Measurements from ENCODE around the gene C11orf91.
"Not testable (repeated sequence)": the region's sequence is repeated elsewhere in the genome, so short reads cannot be mapped to it uniquely, and the experiment has no call there.

Gene C11orf91

GRCh38 chr11:33687733-33688479 lies 12.7 kb downstream of the C11orf91 start:
- in situ Hi-C loops (cut with MboI; ENCODE audit: low sequenced_read_pairs, unreplicated experiment), result loop anchor here (10.0 kb wide), 1 partner anchor 323 kb away; no protein-coding TSS in a partner anchor
- DNase-seq (ENCODE audit: low spot score), result peak; percentile 60
- TF ChIP-seq CTCF (IDR thresholded peaks at IDR 0.05; ENCODE audit: borderline replicate concordance, control extremely low read depth, extremely low read depth, insufficient read depth, missing control alignments), result peak; percentile 31

- in situ Hi-C loops (cut with MboI; ENCODE audit: low sequenced_read_pairs, unreplicated experiment), result loop anchor here (10.0 kb wide), 1 partner anchor 320 kb away; no protein-coding TSS in a partner anchor
- DNase-seq (ENCODE audit: low spot score), result no peak
- no peak for TF ChIP-seq CTCF (IDR thresholded peaks at IDR 0.05; ENCODE audit: borderline replicate concordance, control extremely low read depth, extremely low read depth, insufficient read depth, missing control alignments)
Observed at GRCh38 chr11:33685082-33685481, 15.5 kb downstream of the C11orf91 start.

DNA sequence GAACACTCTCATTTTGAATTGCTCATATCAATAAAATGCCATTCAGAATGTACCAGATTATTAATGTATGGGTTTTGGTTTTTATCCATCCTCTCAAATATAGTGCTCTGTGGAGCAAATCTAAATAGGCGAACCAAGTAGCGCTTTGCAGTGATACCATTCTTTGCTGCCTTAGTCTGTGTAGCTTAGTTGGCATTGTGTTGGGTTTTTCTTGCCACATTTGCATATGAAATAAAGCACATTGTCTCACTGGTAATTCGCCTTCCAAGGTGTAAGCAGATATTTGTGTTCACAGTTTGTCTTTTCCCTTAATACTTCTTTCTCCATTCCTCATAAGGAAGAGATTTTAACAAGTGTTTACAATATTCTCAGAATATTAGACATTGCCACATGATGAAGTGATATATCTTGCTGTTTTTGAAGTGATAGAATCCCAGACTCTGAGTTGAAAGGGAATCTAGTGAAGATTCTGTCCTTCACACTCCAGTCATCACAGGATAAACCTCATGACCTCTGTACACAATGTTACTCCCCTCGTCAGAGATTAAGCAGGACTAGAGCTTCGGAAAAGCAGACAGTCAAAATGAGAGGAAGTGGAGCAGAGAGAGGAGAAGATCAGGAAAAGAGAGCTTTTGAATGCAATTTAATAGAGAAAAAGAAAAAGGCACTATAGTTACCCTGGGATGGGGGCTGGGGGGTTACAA lies 16.5 kb downstream of the C11orf91 start:
- TF ChIP-seq CTCF (IDR thresholded peaks at IDR 0.05; ENCODE audit: borderline replicate concordance, control extremely low read depth, extremely low read depth, insufficient read depth, missing control alignments), result no peak
- no peak for DNase-seq (ENCODE audit: low spot score)
- in situ Hi-C loops (cut with MboI; ENCODE audit: low sequenced_read_pairs, unreplicated experiment), result loop anchor here (10.0 kb wide), 1 partner anchor 319 kb away; no protein-coding TSS in a partner anchor

- no peak for TF ChIP-seq CTCF (IDR thresholded peaks at IDR 0.05; ENCODE audit: borderline replicate concordance, control extremely low read depth, extremely low read depth, insufficient read depth, missing control alignments)
- in situ Hi-C loops (cut with MboI; ENCODE audit: low sequenced_read_pairs, unreplicated experiment), result loop anchor here (10.0 kb wide), 1 partner anchor 318 kb away; no protein-coding TSS in a partner anchor
- DNase-seq (ENCODE audit: low spot score), result no peak
Observed at GRCh38 chr11:33682446-33682845, 18.2 kb downstream of the C11orf91 start.

GRCh38 chr11:33682019-33682418 lies 18.6 kb downstream of the C11orf91 start:
- DNase-seq (ENCODE audit: low spot score), result no peak
- in situ Hi-C loops (cut with MboI; ENCODE audit: low sequenced_read_pairs, unreplicated experiment), result loop anchor here (10.0 kb wide), 1 partner anchor 317 kb away; no protein-coding TSS in a partner anchor
- TF ChIP-seq CTCF (IDR thresholded peaks at IDR 0.05; ENCODE audit: borderline replicate concordance, control extremely low read depth, extremely low read depth, insufficient read depth, missing control alignments), result no peak

GRCh38 chr11:33678616-33679015 lies 22.0 kb downstream of the C11orf91 start:
- DNase-seq (ENCODE audit: low spot score); in situ Hi-C loops (cut with MboI; ENCODE audit: low sequenced_read_pairs, unreplicated experiment): not testable (repeated sequence)

Measured in GM13976 (cell line).